Measurements from ENCODE around the gene MUC3A.

DNA sequence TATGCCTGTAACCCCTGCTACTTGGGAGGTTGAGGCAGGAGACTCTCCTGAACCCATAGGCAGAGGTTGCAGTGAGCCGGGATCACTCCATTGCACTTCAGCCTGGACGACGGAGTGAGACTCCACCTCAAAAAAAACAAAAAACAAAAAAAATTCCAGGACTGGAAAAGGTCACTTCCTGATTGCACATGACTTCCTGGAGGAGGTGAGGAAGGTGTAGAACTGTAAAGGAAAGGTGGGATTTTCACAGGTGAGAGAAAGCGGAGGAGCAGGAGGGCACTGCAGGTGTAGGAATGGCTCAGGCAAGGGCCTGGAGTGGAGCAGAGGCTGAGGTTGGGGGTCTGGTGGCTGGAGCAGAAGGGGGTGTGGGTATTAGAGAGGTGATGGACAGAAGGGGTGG is 3.2 kb upstream of the MUC3A start:
- no peak for TF ChIP-seq POLR2A (IDR thresholded peaks at IDR 0.05)
- TF ChIP-seq, protein P1, sequence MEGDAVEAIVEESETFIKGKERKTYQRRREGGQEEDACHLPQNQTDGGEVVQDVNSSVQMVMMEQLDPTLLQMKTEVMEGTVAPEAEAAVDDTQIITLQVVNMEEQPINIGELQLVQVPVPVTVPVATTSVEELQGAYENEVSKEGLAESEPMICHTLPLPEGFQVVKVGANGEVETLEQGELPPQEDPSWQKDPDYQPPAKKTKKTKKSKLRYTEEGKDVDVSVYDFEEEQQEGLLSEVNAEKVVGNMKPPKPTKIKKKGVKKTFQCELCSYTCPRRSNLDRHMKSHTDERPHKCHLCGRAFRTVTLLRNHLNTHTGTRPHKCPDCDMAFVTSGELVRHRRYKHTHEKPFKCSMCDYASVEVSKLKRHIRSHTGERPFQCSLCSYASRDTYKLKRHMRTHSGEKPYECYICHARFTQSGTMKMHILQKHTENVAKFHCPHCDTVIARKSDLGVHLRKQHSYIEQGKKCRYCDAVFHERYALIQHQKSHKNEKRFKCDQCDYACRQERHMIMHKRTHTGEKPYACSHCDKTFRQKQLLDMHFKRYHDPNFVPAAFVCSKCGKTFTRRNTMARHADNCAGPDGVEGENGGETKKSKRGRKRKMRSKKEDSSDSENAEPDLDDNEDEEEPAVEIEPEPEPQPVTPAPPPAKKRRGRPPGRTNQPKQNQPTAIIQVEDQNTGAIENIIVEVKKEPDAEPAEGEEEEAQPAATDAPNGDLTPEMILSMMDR (IDR thresholded peaks at IDR 0.05): no peak

Data from body of pancreas (tissue), 4 donors.